NB4 (cell line): ENCODE results near the gene RPP38.

Source experiments
- DNase-seq: peaks from one replicate; pipeline ENCODE4 v3.0.0; 2010; ENCODE audit warnings: low read depth
- H3K4me3 ChIP-seq: one replicate; pipeline ENCODE4 v1.5.1; 2011; ENCODE audit warnings: mild to moderate bottlenecking, low read depth, low read length, moderate library complexity
- CTCF ChIP-seq: IDR thresholded peaks from one replicate; pipeline ENCODE4 v1.5.1; 2012; ENCODE audit warnings: low read depth, low read length
- MAX ChIP-seq: IDR thresholded peaks from 2 replicates; pipeline ENCODE4 v1.6.1; 2011; ENCODE audit warnings: low read depth, low read length
- MYC ChIP-seq: IDR thresholded peaks from 2 replicates; pipeline ENCODE4 v1.6.1; 2011; ENCODE audit warnings: low read depth, low read length
- POLR2A ChIP-seq: IDR thresholded peaks from 2 replicates; pipeline ENCODE4 v1.6.1; 2011; ENCODE audit warnings: mild to moderate bottlenecking; ENCODE audit not compliant: insufficient read length; ENCODE audit errors: extremely low read depth

The RPP38 gene

GRCh38 chr10:15075421-15075820 lies 21.7 kb upstream of the RPP38 start:
- DNase-seq, result no peak
- TF ChIP-seq CTCF (no peak), MYC (no peak), MAX (no peak), POLR2A (no peak)
- H3K4me3 ChIP-seq, result no peak overlapping the region

GRCh38 chr10:15083674-15084501 lies 13.3 kb upstream of the RPP38 start:
- H3K4me3 ChIP-seq, result no peak overlapping the region
- DNase-seq, result no peak
- no peak for TF ChIP-seq MYC
- TF ChIP-seq MAX, result no peak
- no peak for TF ChIP-seq CTCF
- TF ChIP-seq POLR2A, result no peak

- DNase-seq, result no peak
- no peak for TF ChIP-seq MAX
- no peak for TF ChIP-seq POLR2A
- no peak for TF ChIP-seq CTCF
- TF ChIP-seq MYC, result no peak
- no peak overlapping the region for H3K4me3 ChIP-seq
Measured at GRCh38 chr10:15084502-15084922, 12.6 kb upstream of the RPP38 start.

- peak; percentile 87 for DNase-seq
- H3K4me3 ChIP-seq, result peak within 1 kb of the TSS; percentile 52
- TF ChIP-seq MAX (no peak; the same call in 1 of the 2 replicates), POLR2A (peak; percentile 44), MYC (peak; percentile 35; the same call in 1 of the 2 replicates)
Measured at GRCh38 chr10:15088428-15089261, 8.5 kb upstream of the RPP38 start, which contains the start of gene ACBD7. ACBD7 (minus strand) TSS chr10:15088776; CDS start chr10:15088728, 48 bp downstream.

GRCh38 chr10:15091418-15091817 lies 5.7 kb upstream of the RPP38 start:
- H3K4me3 ChIP-seq, result no peak overlapping the region
- no peak for TF ChIP-seq MYC
- TF ChIP-seq POLR2A, result no peak
- TF ChIP-seq CTCF, result no peak
- TF ChIP-seq MAX, result no peak
- DNase-seq, result no peak

GRCh38 chr10:15092855-15093408 lies 4.2 kb upstream of the RPP38 start:
- no peak for DNase-seq
- TF ChIP-seq MAX (no peak), POLR2A (no peak), CTCF (no peak), MYC (no peak)
- no peak overlapping the region for H3K4me3 ChIP-seq
